ENCODE results near the gene KRTAP4-1.
"Not testable (repeated sequence)": the region's sequence is repeated elsewhere in the genome, so short reads cannot be mapped to it uniquely, and the experiment has no call there.

Gene KRTAP4-1

GRCh38 chr17:41184480-41184961 lies at the start of gene KRTAP4-1:
Gene KRTAP4-1 (minus strand): TSS chr17:41184911. CDS start chr17:41184854, 57 bp downstream.
- no peaks in the 10 kb centered on the region for H3K4me1 Mint-ChIP-seq (ENCODE audit: low read depth)
- no peaks in the 10 kb centered on the region for H3K36me3 Mint-ChIP-seq (ENCODE audit: low read depth)
- H3K4me3 Mint-ChIP-seq: no peak within 1 kb of the TSS
- no peaks in the 10 kb centered on the region for H3K27me3 Mint-ChIP-seq
- H3K27ac Mint-ChIP-seq: no peak within 1 kb of the TSS
- no peaks in the 10 kb centered on the region for H3K9me3 Mint-ChIP-seq

DNA sequence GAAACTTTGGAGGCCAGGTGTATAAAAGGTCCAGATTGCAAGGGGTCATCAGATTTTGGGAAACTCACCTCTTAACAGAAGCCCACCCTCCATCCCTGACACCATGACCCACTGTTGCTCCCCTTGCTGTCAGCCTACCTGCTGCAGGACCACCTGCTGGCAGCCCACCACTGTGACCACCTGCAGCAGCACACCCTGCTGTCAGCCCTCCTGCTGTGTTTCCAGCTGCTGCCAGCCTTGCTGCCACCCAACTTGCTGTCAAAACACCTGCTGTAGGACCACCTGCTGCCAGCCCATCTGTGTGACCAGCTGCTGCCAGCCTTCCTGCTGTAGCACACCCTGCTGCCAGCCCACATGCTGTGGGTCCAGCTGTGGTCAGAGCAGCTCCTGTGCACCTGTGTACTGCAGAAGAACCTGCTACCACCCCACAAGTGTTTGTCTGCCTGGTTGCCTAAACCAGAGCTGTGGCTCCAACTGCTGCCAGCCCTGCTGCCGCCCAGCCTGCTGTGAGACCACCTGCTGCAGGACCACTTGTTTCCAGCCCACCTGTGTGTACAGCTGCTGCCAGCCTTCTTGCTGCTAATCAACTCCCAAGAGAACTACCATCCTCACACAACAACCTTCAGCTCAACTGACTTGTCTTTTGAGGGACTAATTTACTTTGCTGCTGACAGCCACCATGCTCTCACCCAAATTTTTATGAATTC lies 47.8 kb upstream of the KRTAP4-1 start, which contains the start of gene KRTAP9-3:
Gene KRTAP9-3, plus strand, starts transcription at position 51 of the 707 bp plus-strand sequence. Its CDS starts 53 bp downstream, at position 104.
- H3K27me3 Mint-ChIP-seq; H3K4me3 Mint-ChIP-seq; H3K9me3 Mint-ChIP-seq; H3K27ac Mint-ChIP-seq; H3K36me3 Mint-ChIP-seq (ENCODE audit: low read depth); H3K4me1 Mint-ChIP-seq (ENCODE audit: low read depth): not testable (repeated sequence)

GRCh38 chr17:41231731-41232130 lies 47.0 kb upstream of the KRTAP4-1 start:
- Mint-ChIP-seq H3K4me3 (no peak overlapping the region), H3K27me3 (peaks cover 4% of the 10 kb centered on the region), H3K27ac (no peak overlapping the region), H3K4me1 (ENCODE audit: low read depth) (no peaks in the 10 kb centered on the region), H3K36me3 (ENCODE audit: low read depth) (no peaks in the 10 kb centered on the region), H3K9me3 (no peaks in the 10 kb centered on the region)

DNA sequence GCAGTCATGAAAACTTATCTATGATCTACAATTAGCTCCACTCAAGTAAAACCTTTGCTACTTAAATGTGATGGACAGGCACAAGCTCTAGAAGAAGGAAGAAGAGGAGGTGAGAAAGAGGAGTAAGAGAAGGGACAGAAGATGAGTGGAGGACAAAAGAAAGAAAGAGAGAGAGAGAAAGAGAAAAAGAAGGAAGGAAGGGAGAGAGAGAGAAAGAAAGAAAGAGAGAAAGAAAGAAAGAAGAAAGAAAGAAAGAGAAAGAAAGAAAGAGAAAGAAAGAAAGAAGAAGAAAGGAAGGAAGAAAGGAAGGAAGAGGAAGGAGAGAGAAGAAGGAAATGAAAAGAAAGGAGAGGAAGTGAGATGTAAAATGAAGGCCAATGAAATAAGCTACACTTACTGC lies 45.4 kb upstream of the KRTAP4-1 start:
- Mint-ChIP-seq H3K9me3 (no peaks in the 10 kb centered on the region), H3K27me3 (peaks cover 4% of the 10 kb centered on the region), H3K4me1 (ENCODE audit: low read depth) (no peaks in the 10 kb centered on the region), H3K27ac (no peak overlapping the region), H3K4me3 (no peak overlapping the region), H3K36me3 (ENCODE audit: low read depth) (no peaks in the 10 kb centered on the region)

GRCh38 chr17:41226598-41227095 lies 41.9 kb upstream of the KRTAP4-1 start, which contains the start of gene KRTAP9-2:
Gene KRTAP9-2 (plus strand): TSS chr17:41226648. CDS start chr17:41226655, 7 bp downstream.
- not testable (repeated sequence) for H3K27me3 Mint-ChIP-seq; H3K4me1 Mint-ChIP-seq (ENCODE audit: low read depth); H3K27ac Mint-ChIP-seq; H3K9me3 Mint-ChIP-seq; H3K4me3 Mint-ChIP-seq; H3K36me3 Mint-ChIP-seq (ENCODE audit: low read depth)

- Mint-ChIP-seq H3K4me3 (no peak overlapping the region), H3K27ac (no peak overlapping the region), H3K27me3 (peaks cover 4% of the 10 kb centered on the region), H3K36me3 (ENCODE audit: low read depth) (no peaks in the 10 kb centered on the region), H3K4me1 (ENCODE audit: low read depth) (no peaks in the 10 kb centered on the region), H3K9me3 (no peaks in the 10 kb centered on the region)
Observed at GRCh38 chr17:41226051-41226450, 41.3 kb upstream of the KRTAP4-1 start.

DNA sequence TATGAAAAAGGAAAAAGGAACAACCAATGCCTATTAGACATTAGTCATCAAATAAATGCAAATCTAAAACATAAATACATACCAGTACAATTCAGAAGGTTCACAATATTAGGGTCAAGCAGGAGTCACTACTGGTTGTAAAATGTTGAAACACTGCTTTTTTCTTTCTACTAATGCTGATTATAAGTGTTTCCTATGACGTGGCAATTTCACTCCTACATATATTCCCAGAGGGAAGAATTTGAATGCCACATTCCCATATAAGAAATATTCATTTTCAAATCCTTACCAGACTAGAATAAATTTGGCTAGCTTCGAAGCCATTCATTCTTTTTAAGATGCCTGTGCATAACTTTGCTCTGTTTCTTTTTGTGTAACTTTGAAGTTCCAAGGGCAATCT lies 39.1 kb upstream of the KRTAP4-1 start:
- Mint-ChIP-seq H3K4me1 (ENCODE audit: low read depth) (no peaks in the 10 kb centered on the region), H3K9me3 (peaks cover 4% of the 10 kb centered on the region), H3K36me3 (ENCODE audit: low read depth) (peaks cover 3% of the 10 kb centered on the region), H3K27me3 (peaks cover 4% of the 10 kb centered on the region), H3K27ac (no peak overlapping the region), H3K4me3 (no peak overlapping the region)

DNA sequence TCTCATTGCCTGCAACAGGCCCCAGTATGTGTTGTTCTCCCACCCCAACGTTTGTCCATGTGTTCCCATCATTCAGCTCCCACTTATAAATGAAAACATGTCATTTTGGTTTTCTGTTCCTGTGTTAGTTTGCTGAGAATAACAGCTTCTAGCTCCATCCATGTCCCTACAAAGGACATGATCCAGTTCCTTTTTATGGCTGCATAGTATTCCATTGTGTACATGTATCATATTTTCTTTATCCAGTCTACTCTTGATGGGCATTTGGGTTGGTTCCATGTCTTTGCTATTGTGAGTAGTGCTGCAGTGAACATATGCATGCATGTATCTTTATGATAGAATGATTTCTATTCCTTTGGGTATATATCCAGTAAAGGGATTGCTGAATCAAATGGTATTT lies 31.0 kb upstream of the KRTAP4-1 start:
- peaks cover 4% of the 10 kb centered on the region for H3K9me3 Mint-ChIP-seq
- H3K4me3 Mint-ChIP-seq: no peak overlapping the region
- H3K27ac Mint-ChIP-seq: no peak overlapping the region
- peaks cover 8% of the 10 kb centered on the region for H3K27me3 Mint-ChIP-seq
- peaks cover 12% of the 10 kb centered on the region for H3K4me1 Mint-ChIP-seq (ENCODE audit: low read depth)
- H3K36me3 Mint-ChIP-seq (ENCODE audit: low read depth): peaks cover 3% of the 10 kb centered on the region

DNA sequence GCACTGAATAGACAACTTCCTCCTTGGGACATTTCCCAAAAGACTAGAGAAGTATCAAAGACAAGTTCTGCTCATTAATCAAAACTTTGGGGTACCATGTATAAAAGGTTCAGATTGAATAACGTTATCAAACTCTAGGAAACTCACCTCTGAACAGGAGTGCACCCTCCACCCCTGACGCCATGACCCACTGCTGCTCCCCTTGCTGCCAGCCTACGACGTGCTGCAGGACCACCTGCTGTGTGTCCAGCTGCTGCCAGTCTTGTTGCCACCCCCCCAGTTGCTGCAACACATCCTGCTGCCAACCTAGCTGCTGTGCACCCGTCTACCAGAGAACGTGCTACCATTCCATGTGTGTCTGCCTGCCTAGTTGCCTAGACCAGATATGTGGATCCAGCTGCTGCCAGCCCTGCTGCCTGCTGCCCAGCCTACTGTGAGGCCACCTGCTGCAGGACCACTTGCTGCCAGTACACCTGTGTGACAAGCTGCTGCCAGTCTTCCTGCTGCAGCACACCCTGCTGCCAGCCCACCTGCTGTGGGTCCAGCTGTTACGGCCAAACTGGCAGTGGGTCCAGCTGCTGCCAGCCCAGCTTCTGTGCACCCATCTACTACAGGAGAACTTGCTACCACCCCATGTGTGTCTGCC lies 27.9 kb upstream of the KRTAP4-1 start:
- H3K9me3 Mint-ChIP-seq: no peaks in the 10 kb centered on the region
- no peak overlapping the region for H3K4me3 Mint-ChIP-seq
- no peaks in the 10 kb centered on the region for H3K36me3 Mint-ChIP-seq (ENCODE audit: low read depth)
- H3K27ac Mint-ChIP-seq: no peak overlapping the region
- H3K4me1 Mint-ChIP-seq (ENCODE audit: low read depth): peaks cover 12% of the 10 kb centered on the region
- H3K27me3 Mint-ChIP-seq: peaks cover 16% of the 10 kb centered on the region

DNA sequence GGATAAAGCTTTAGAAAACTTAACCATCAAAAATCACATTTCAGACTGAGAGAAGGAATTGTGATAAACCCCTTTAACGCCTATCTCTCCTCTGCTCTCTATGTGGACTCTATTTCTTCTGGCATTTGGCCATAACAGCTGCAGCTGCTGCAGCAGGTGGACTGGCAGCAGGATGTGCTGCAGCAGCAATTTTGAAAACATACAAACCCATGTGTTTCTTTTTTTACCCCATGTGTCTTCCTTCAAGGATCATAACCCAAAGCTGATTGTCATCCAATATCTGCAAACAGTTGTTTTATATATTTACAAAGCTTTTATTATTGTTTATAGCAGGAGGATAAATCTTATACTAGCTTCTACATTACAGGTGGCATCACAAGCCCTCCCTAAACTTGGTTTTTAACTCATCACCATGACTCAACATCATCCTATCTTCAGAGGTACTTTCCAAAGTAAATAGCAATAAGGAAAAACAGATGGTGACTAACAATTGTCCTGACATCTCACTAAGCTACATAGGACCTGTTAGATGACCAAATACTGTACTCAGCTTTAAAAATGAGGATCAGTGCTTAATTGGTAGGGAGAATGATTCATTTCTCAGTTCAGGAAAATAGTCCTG lies 27.2 kb upstream of the KRTAP4-1 start:
- Mint-ChIP-seq H3K27me3 (peaks cover 16% of the 10 kb centered on the region), H3K4me1 (ENCODE audit: low read depth) (peaks cover 12% of the 10 kb centered on the region), H3K36me3 (ENCODE audit: low read depth) (no peaks in the 10 kb centered on the region), H3K4me3 (no peak overlapping the region), H3K27ac (no peak overlapping the region), H3K9me3 (no peaks in the 10 kb centered on the region)

- no peaks in the 10 kb centered on the region for H3K36me3 Mint-ChIP-seq (ENCODE audit: low read depth)
- H3K9me3 Mint-ChIP-seq: no peaks in the 10 kb centered on the region
- H3K4me1 Mint-ChIP-seq (ENCODE audit: low read depth): no peaks in the 10 kb centered on the region
- H3K27ac Mint-ChIP-seq: no peak overlapping the region
- no peaks in the 10 kb centered on the region for H3K27me3 Mint-ChIP-seq
- no peak overlapping the region for H3K4me3 Mint-ChIP-seq
Observed at GRCh38 chr17:41199421-41200078, 14.8 kb upstream of the KRTAP4-1 start.

DNA sequence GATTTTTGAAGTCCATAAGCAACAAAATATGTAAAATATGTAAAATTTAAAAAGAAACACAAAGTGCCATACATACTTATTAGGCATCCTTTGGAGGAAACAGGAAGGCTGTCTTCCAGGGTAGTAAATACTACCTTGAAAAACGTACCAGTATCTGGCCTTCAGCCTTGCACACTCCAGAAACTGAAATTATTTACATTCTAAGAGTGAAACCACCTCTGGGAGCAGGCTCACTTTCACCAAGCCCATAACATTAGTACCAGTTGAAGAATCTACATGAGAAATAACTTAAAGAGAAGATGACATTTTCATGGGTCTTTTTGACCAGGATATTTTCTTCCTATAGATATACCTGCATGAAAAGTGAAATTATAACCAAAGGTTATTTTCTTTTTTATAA lies 11.4 kb upstream of the KRTAP4-1 start:
- no peaks in the 10 kb centered on the region for H3K36me3 Mint-ChIP-seq (ENCODE audit: low read depth)
- H3K4me1 Mint-ChIP-seq (ENCODE audit: low read depth): no peaks in the 10 kb centered on the region
- no peaks in the 10 kb centered on the region for H3K27me3 Mint-ChIP-seq
- no peaks in the 10 kb centered on the region for H3K9me3 Mint-ChIP-seq
- no peak overlapping the region for H3K27ac Mint-ChIP-seq
- H3K4me3 Mint-ChIP-seq: no peak overlapping the region

DNA sequence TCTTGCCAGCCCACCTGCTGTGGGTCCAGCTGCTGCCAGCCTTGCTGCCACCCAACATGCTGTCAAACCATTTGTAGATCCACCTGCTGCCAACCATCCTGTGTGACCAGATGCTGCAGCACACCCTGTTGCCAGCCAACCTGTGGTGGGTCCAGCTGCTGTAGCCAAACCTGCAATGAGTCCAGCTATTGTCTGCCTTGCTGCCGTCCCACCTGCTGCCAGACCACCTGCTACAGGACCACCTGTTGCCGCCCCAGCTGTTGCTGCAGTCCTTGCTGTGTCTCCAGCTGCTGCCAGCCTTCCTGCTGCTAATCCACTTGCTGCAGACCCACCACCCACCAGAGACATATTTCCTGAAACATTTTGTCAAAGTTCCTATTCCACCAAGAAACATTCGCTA lies 5.6 kb upstream of the KRTAP4-1 start:
- Mint-ChIP-seq H3K4me1 (ENCODE audit: low read depth) (no peaks in the 10 kb centered on the region), H3K36me3 (ENCODE audit: low read depth) (no peaks in the 10 kb centered on the region), H3K9me3 (no peaks in the 10 kb centered on the region), H3K4me3 (no peak overlapping the region), H3K27me3 (peaks cover 7% of the 10 kb centered on the region), H3K27ac (no peak overlapping the region)

GRCh38 chr17:41189837-41190318 lies 5.2 kb upstream of the KRTAP4-1 start, which contains the start of gene KRTAP9-1:
Gene KRTAP9-1 (plus strand): TSS chr17:41189887. CDS start chr17:41189887, 0 bp downstream.
- not testable (repeated sequence) for H3K4me1 Mint-ChIP-seq (ENCODE audit: low read depth); H3K4me3 Mint-ChIP-seq; H3K36me3 Mint-ChIP-seq (ENCODE audit: low read depth); H3K27ac Mint-ChIP-seq; H3K27me3 Mint-ChIP-seq; H3K9me3 Mint-ChIP-seq

Data from stimulated activated naive CD8-positive, alpha-beta T cell treated with anti-CD3 and anti-CD28 coated beads, Interleukin-15, Interleukin-2, amounts not matched to agents 100 ng/mL and 50 ng/mL, for 24 hours (primary cell).